ENCODE measurements around the gene RABL2A.
"Not testable (repeated sequence)": the region's sequence is repeated elsewhere in the genome, so short reads cannot be mapped to it uniquely, and the experiment has no call there.

The RABL2A gene

DNA sequence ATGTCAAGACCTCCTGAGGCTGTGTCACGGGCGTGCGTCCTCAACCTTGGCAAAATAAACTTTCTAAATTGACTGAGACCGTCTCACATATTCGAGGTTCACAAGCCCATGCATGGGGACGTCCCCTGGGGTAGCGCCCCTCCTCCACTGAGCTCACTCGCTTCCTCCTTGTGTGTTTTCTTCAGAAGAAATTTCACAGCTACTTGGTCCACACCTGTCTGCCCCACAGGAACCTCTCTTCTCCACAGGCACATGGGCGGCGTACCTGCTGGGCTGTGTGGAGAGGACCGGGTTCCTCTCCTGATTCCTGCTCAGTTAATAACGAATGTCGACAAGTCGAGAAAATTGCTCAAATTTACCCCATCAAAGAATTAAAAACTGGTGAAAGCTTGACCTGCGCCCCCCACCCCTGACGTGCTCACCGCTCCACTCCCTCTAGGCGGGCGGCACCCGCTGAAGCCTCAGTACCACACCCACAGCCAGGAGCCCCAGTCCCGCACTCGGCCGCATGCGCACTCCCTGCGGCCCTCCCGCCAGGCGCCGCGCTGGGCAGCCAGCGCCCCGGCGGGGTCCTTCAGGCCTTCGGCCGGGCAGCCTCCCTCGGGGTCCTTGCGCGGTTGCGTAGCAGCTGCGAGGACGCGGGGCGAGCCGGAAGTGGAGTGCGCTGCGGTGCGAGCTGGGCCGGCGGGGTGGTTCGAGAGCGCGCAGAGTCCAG is at the start of gene RABL2A:
TSS of gene RABL2A (plus strand) at position 651 of the 715 bp plus-strand sequence. CDS start 1,341 bp downstream, outside the sequence.
- DNase-seq, result peak; percentile 80

DNA sequence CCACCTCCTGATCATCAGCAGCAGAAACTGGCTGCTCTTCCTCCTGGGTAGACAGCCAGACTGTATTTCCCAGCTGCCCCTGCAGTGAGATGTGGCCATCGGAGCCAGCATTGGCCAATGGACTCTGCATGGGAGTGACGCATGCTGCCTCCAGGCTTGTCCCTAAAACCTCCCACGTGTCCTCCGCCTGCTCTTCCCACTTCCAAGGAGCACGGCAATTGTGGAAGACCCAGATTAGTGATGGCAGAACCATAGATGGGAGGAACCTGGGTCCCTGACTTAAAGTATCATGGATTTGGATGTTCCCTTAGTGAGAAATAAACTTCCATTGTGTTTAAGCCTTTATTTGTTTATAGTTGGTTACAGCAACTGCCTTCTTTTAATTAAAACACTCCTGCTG is 48.6 kb upstream of the RABL2A start:
- not testable (repeated sequence) for DNase-seq

DNA sequence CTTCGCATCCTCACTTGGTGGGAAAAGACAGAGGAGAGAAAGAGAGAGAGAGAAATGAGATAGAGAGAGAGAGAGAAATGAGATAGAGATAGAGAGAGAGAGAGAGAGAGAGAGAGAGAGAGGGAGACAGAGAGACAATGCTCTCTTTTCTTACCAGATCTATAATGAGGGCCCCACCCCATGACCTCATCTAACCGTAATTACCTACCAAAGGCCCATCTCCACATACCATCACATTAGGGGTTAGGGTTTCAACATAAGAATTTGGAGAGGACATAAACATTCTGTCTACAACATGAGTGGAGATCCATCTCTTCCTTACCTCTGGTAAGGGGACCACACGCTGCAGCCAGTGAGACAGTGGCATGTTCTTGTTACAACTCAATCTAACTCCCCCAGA is 44.6 kb upstream of the RABL2A start:
- not testable (repeated sequence) for DNase-seq

DNA sequence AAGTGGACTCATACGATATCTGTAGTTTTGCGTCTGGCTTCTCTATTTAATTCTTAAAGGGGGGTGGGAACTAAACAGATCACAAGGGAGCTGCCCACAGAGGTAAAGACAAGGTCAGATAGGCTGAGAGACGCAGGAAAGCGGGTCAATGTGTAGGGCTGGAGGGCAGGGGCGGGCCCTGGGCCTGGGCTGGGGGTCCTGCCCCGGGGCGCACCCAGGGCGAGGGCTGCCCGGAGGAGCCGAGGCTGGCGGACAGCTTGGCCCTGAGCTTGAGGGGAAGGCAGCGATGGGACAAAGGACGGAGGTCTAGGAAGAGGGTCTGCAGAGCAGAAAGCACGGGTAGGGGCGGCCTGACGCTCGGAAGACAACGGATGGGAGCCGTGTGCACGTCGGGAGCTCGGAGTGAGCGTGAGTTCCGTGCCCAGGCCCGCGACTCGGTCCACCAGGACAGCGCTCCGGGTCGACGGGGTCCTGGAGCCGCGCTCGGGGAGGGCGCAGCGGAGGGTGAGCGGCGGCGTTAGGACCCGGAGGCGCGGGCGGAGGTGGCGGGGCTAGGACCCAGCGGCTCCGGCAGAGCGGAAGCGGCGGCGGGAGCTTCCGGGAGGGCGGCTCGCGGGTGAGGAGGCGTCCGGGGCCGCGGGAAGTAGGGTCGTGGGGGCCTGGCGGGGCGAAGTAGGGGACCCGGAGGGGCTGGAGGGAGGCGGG is 43.4 kb upstream of the RABL2A start:
- DNase-seq, result peak; percentile 71

DNA sequence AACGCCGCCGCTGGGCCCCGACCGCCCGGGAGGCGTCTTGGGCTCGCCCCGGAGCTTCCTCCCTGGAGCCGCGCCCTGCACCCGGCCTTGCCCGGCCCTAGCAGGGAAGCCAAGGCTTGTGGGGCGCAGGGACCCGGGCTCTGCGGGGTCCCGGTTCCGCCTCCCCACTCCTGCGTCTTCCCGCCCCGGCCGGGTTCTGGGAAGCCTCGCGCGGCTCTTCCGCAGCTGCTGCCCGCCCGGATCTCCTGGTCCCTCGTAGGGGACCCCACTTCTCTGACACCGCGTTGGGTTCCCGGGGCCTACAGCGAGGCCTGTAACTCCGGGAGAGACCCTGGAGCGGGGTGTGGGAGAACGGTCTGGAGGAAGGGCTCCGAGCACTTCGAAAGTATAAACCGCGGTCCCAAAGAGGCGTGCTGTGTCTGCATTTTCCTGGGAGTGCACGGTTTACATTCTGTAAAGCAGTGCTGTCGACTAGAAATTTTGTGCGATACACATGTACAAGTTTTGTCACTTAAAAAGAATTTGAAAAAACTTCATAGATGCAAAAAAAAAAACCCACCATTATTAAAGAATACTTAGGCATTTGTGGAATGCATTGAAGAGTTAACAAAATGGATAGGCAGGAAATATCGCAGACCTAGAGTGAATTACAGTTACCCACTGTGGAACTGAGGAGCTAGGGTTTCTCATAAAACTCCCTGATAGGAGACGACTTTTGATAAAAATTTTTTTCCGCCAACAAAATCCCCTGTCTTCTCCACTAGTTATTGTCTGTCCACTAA is 42.6 kb upstream of the RABL2A start:
- not testable (repeated sequence) for DNase-seq

DNA sequence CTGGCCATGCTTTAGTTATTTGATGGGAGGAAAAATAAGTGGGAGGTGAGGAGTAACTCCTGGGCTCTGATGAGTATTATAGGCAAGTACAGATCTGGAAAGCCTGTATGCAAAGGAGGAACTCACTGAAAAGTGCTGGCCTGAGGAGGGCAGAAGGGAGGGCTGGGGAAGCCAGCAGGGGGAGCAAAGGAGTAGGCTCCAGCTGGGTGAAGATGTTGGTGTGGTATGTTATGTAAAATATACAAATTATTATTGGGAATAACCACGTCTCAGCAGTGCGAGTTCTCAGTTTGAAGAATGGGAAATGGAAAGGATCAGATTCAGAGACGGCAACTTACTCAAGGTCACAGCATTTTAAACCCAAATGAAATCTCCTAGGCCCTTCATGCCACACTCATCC is 39.9 kb upstream of the RABL2A start:
- peak; percentile 57 for DNase-seq

DNA sequence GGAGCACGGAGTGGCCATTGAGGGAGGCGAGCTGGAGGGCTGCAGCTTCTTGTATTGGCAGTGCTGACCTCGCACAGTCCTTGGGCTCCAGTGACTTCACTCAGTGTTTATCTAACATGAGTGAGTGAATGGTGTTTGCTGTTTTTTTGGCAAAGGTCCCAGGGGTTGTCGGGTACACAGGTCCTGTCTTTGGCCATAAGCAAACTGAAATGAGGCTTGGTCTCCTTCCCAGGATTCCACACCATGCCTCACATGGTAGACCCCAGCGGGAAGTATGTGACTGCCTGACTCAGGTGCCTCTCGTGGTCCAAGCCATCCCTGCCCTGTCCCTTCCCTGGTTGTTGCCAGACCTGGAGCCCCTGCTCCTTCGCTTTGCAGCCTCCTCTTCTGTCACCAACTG is 37.5 kb upstream of the RABL2A start:
- not testable (repeated sequence) for DNase-seq

DNA sequence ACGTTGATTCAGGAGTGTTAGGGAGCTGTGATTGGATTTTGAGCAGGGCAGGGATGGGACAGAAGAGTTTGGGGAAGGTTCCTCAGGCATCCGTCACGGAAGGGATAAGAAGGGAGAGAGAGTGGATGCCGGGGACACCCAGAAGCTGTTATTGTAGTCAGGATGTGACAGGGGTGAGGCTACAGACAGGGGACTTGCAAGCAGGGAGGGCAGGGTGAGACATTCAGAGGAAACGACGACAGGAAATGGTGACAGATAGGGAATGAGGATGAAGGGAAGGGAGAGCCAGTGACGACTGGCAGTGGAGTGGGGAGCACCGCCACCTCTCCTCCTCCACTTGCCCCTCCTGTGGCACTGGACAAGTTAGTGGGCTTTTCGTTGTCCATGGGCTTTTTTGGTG is 35.1 kb upstream of the RABL2A start:
- DNase-seq, result not testable (repeated sequence)

DNA sequence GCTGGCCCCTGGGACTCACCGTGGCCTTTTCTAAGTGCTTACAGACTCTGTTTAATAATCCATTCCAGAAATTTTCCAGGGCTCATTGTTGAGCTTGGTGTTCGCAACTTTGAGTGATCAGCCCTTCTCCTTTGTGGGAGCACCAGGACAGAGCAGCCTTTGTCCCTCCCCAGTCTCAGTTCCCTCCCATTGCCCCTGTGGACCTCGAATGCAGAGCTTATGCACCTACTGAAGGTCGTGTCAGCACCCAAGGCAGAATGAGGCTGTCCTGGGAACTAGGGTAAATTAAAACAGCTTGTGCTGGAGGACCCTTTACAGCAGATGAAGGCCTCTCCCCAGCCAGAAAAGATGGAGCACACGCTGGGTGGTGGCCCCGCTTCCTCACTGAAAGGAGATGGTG is 33.8 kb upstream of the RABL2A start:
- not testable (repeated sequence) for DNase-seq

DNA sequence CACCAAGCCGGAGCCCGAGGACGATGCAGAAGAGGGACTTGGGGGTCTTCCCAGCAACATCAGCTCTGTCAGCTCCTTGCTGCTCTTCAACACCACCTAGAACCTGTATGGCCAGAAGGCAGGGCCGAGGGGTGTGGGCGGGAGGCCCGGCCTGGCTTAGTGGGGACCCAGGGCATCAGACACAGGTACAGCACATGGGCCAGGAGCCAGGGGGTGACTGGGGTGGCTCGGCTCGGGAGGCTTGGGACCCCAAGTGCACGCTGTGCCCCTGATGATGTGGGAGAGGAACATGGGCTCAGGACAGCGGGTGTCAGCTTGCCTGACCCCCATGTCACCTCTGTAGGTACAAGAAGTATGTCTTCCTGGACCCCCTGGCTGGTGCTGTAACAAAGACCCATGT is 31.3 kb upstream of the RABL2A start:
- not testable (repeated sequence) for DNase-seq

DNA sequence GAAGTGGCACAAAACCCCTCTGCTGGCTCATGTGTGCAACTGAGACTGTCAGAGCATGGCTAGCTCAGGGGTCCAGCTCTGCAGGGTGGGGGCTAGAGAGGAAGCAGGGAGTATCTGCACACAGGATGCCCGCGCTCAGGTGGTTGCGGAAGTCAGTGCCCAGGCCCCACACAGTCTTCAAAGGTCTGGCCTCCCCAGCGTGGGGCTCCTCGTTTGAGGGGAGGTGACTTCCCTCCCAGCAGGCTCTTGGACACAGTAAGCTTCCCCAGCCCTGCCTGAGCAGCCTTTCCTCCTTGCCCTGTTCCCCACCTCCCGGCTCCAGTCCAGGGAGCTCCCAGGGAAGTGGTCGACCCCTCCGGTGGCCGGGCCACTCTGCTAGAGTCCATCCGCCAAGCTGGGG is 29.9 kb upstream of the RABL2A start:
- not testable (repeated sequence) for DNase-seq

DNA sequence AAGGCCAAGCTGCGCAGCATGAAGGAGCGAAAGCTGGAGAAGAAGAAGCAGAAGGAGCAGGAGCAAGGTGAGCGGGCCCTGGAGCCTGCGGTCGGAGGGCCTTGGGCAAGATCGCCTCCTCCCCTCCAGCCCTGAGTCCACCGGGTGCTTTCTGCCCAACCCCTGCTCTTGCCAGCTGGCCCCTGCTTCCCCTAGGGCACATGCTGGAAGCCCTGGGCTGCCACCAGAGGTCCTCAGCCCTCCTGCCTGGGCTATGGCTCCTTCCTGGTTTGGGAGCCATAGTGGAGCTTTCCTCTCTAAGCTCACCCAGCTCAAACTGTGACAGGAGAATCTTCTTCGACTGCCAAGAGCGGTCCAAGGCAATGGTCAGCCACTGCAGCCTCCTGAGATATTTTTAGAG is 29.5 kb upstream of the RABL2A start:
- not testable (repeated sequence) for DNase-seq

DNA sequence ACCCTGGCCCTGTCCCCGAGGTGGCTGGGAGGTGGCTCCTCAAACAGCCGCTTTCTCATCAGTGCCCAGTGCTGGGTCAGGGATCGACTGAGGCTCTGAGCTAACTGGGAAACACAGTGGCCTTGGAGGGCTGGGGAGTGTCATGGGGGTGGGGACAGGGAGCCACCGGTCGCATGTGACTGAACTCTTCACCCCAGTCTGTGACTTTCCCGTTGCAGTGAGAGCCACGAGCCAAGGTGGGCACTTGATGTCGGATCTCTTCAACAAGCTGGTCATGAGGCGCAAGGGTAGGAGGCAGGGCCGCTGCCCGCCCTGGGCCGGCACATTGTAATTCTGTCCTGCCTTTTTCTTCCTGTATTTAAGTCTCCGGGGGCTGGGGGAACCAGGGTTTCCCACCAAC is 28.9 kb upstream of the RABL2A start:
- DNase-seq, result not testable (repeated sequence)

DNA sequence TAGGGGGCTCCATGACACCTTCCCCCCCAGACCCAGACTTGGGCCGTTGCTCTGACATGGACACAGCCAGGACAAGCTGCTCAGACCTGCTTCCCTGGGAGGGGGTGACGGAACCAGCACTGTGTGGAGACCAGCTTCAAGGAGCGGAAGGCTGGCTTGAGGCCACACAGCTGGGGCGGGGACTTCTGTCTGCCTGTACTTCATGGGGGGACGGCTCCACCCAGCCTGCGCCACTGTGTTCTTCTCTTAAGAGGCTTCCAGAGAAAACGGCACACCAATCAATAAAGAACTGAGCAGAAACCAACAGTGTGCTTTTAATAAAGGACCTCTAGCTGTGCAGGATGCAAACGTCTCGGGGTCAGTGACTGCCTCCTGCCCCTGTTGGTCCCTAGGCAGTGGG is 28.3 kb upstream of the RABL2A start:
- not testable (repeated sequence) for DNase-seq

DNA sequence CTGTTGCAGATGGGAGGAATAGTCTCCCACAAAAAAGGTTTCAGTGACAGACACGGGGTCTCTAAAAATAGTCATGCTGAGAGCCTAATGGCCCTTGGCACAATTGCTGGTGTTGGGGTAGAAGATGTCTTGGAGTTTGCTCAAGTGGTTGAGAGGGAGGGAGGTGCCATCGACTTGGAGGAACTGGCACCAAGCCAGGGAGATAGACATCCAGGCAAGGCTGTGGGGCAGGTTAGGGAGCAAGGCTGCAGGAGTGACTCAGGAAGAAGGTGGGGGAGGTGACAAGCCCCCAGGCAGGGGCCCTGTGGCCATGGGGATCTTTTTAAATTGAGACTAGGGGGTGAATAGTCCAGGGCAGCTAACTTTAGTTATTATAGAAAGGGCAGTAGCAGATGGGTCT is 27.9 kb upstream of the RABL2A start:
- DNase-seq, result not testable (repeated sequence)

DNA sequence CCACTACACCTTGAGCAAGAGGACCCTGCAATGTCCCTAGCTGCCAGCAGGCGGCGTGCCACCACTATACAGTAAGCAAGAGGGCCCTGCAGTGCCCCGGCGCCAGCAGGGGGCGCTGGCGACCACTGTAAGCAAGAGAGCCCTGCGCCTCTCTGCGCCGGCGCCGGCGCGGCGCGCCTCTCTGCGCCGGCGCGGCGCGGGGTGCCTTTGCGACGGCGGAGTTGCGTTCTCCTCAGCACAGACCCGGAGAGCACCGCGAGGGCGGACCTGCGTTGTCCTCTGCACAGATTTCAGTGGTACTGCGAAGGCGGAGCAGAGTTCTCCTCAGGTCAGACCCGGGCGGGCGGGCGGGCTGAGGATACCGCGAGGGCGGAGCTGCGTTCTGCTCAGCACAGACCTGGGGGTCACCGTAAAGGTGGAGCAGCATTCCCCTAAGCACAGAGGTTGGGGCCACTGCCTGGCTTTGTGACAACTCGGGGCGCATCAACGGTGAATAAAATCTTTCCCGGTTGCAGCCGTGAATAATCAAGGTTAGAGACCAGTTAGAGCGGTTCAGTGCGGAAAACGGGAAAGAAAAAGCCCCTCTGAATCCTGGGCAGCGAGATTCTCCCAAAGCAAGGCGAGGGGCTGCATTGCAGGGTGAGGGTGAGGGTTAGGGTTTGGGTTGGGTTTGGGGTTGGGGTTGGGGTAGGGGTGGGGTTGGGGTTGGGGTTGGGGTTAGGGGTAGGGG is 24.9 kb upstream of the RABL2A start:
- DNase-seq, result not testable (repeated sequence)

DNA sequence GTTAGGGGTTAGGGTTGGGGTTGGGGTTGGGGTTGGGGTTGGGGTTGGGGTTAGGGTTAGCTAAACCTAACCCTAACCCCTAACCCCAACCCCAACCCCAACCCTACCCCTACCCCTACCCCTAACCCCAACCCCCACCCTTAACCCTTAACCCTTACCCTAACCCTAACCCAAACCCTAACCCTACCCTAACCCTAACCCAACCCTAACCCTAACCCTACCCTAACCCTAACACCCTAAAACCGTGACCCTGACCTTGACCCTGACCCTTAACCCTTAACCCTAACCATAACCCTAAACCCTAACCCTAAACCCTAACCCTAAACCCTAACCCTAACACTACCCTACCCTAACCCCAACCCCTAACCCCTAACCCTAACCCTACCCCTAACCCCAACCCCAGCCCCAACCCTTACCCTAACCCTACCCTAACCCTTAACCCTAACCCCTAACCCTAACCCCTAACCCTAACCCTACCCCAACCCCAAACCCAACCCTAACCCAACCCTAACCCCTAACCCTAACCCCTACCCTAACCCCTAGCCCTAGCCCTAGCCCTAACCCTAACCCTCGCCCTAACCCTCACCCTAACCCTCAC is 24.1 kb upstream of the RABL2A start:
- no peak for DNase-seq

DNA sequence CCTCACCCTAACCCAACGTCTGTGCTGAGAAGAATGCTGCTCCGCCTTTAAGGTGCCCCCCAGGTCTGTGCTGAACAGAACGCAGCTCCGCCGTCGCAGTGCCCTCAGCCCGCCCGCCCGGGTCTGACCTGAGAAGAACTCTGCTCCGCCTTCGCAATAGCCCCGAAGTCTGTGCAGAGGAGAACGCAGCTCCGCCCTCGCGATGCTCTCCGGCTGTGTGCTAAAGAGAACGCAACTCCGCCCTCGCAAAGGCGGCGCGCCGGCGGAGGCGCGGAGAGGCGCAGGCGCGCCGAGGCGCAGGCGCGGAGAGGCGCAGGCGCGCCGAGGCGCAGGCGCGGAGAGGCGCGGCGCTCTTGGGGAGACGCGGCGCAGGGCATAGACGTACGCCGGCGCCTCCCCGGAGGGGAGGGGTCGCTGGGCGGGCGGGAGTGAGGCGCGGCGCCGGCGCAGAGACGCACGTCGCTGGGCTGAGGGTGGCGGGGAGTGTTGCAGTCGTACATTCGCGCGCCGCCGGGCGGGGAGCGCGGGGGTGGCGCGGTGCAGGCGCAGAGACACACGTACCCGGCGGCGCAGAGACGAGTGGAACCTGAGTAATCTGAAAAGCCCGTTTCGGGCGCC is 23.5 kb upstream of the RABL2A start:
- DNase-seq, result peak; percentile 79

DNA sequence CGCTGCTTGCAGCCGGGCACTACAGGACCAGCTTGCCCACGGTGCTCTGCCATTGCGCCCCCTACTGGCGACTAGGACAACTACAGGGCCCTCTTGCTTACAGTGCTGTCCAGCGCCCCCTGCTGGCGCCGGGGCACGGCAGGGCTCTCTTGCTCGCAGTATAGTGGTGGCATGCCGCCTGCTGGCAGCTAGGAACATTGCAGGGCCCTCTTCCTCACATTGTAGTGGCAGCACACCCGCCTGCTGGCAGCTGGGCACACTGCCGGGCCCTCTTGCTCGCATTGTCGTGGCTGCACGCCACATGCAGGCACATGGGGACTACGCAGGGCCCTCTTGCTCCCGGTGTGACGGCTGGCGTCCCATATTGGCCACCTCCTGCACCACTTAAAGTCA is 23.0 kb upstream of the RABL2A start:
- DNase-seq, result peak; percentile 86

DNA sequence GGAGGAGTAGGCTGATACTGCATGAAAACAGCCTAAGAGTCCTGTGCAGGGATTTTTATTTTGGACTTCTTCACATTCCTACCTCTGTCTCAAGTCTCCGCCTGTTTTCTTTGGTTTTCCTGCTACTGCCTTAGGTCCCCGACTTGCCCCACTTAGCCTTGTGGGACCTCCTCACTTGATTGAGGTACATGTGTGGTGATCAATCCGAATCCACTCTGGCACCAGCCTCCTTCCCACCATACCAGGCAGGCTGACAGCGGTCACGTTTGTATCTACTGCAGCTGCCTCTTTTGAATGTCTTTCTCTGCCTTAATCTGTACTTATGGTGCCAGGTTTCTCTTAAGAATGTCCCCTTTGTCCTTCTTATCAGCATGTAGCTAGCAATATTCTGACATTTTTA is 22.4 kb upstream of the RABL2A start:
- DNase-seq, result not testable (repeated sequence)

DNA sequence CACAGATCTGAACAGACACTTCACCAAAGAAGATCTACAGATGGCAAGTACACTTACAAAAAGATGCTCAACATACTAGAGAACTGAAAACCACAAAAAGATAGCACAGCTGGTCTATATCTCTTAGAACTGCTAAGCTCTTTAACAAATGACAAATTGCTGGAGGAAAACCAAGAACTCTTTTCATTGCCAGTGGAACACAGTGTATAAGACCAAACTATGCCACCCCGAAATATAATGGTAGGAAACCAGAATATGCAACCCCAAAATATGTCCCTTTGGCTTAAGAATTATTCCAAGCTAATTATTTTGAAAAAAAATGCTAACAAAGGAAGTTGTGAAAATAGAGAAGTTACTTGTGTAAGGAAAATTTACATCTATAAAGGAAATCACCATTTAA is 21.0 kb upstream of the RABL2A start:
- not testable (repeated sequence) for DNase-seq

DNA sequence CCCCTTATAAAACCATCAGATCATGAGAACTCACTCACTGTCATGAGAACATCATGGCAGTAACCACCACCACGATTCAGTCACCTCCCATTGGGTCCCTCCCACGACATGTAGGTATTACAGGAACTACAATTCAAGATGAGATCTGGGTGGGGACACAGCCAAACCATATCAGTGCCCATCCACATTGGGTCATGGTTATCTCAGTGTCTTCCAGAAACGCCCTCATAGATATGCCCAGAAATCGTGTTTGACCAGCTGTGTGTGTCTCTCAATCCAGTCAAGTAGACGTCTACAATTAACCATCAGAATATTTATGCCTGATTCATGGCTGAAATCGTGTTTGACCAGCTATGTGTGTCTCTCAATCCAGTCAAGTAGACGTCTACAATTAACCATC is 17.2 kb upstream of the RABL2A start:
- not testable (repeated sequence) for DNase-seq

Measured in activated T-cell treated with anti-CD3 and anti-CD28 coated beads for 4 hours (primary cell).